Stomach (tissue), 9 donors: ENCODE data around the gene MAB21L2. TPM values are rescaled to one million over a fixed set of nuclear protein-coding genes. Genes with fewer than 3 reads are reported as not detected.

Source experiments
- DNase-seq, 2 donors: peaks; one replicate each; pipeline versions ENCODE4 v3.0.0 to v3.0.0-alpha.2; 2013 to 2019
- H3K27ac ChIP-seq, 5 donors: fragments of 200-600 bp in 4 of 5; sonication (generic) in 4 of 5; one replicate each; pipeline ENCODE4 v1.5.1; 2013 to 2019; ENCODE audit warnings: mild to moderate bottlenecking in 1 of 5, moderate library complexity in 1 of 5
- H3K27me3 ChIP-seq, 3 donors: fragments of 200-600 bp; sonication (generic); one replicate each; pipeline ENCODE4 v1.5.1; 2017 to 2019; ENCODE audit warnings: mixed run types in 1 of 3
- H3K36me3 ChIP-seq, 4 donors: fragments of 200-600 bp; sonication (generic); 1 replicate in 3 of 4; 2 replicates in 1 of 4; pipeline ENCODE4 v1.5.1; 2016 to 2019
- H3K4me1 ChIP-seq, 4 donors: fragments of 200-600 bp; sonication (generic); one replicate each; pipeline ENCODE4 v1.5.1; 2016 to 2019
- H3K4me3 ChIP-seq, 4 donors: fragments of 200-600 bp; sonication (generic) in 3 of 4; one replicate each; pipeline ENCODE4 v1.5.1; 2016 to 2019; ENCODE audit warnings: mild to moderate bottlenecking in 1 of 4
- H3K9me3 ChIP-seq, 4 donors: fragments of 200-600 bp; sonication (generic); one replicate each; pipeline ENCODE4 v1.5.1; 2016 to 2019
- EP300 ChIP-seq: sonication (generic); formaldehyde crosslinking; IDR thresholded peaks from one replicate; pipeline ENCODE4 v1.6.1; 2017; ENCODE audit warnings: antibody characterized with exemption
- POLR2A ChIP-seq, 4 donors: fragments of 450-650 bp; IDR thresholded peaks; one replicate each; pipeline ENCODE4 v1.6.1; 2016; ENCODE audit warnings: antibody characterized with exemption in 4 of 4, control low read depth in 2 of 4, mild to moderate bottlenecking in 1 of 4, moderate library complexity in 1 of 4
- POLR2AphosphoS5 ChIP-seq, 3 donors: sonication (generic); formaldehyde crosslinking; IDR thresholded peaks; one replicate each; pipeline ENCODE4 v1.6.1; 2016; ENCODE audit warnings: antibody characterized with exemption in 3 of 3
- WGBS, 5 donors: extraction: QIAGEN DNeasy Blood & Tissue Kit in 3 of 5; methylation state at CpG; one replicate each; pipeline versions ENCODE4 v1.1.5 to v1.1.7; 2013 to 2018; 5-methylcytosine and 5-hydroxymethylcytosine counted together
- intact Hi-C: fragments of 100-400 bp; cut with DNase I; formaldehyde crosslinking; loops from one replicate; pipeline ENCODE4 v1.15.1; 2023; ENCODE audit warnings: low total_unique reads
- polyA plus RNA-seq, 3 donors: library from polyadenylated mRNA; stranded (reverse); fragments of 200-250 nt; gene quantifications; one replicate each; pipeline ENCODE4 v1.2.3, GENCODE V29; 2013
- total RNA-seq, 5 donors: library from RNA; depleted of rRNA; stranded (reverse); fragments of >200 nt; gene quantifications; one replicate each; pipeline versions ENCODE4 v1.1.0 to v1.2.3, GENCODE V29; 2014 to 2016
- TF ChIP-seq, protein P1 (sequence below), 7 experiments: fragments of 450-650 bp in 4 of 7; fragments of 200-600 bp in 3 of 7; sonication (generic) in 3 of 7; IDR thresholded peaks; one replicate each; pipeline ENCODE4 v1.5.1; 2016 to 2019; ENCODE audit warnings: antibody characterized with exemption in 7 of 7, control low read depth in 2 of 7, mild to moderate bottlenecking in 1 of 7
- donor health status: healthy with polysubstance abuse.
- donor health status: Bipolar disorder and iron deficiency.
- donor health status: healthy.

Gene MAB21L2
- total and polyA plus RNA-seq, 8 donors = 0.08 to 95.9 (median 1.1) TPM; not detected in 4

GRCh38 chr4:150572704-150573504, 9.0 kb upstream of the MAB21L2 start:
- no peaks in the 10 kb centered on the region for H3K36me3 ChIP-seq
- H3K4me1 ChIP-seq = peaks cover 0 to 8% (median 3%) of the 10 kb centered on the region in 4 donors
- 76 to 88% (median 84%) methylated on average over 5 of the region's 5 CpGs for WGBS, 5 donors
- no peaks in the 10 kb centered on the region for H3K27me3 ChIP-seq
- no peaks in the 10 kb centered on the region for H3K9me3 ChIP-seq
- intact Hi-C loops = no loop called here
- no peak for DNase-seq
- no peak overlapping the region for H3K4me3 ChIP-seq
- TF ChIP-seq POLR2AphosphoS5 (IDR thresholded peaks at IDR 0.05) (no peak), POLR2A (IDR thresholded peaks at IDR 0.05) (no peak), EP300 (no peak)
- TF ChIP-seq, protein P1, sequence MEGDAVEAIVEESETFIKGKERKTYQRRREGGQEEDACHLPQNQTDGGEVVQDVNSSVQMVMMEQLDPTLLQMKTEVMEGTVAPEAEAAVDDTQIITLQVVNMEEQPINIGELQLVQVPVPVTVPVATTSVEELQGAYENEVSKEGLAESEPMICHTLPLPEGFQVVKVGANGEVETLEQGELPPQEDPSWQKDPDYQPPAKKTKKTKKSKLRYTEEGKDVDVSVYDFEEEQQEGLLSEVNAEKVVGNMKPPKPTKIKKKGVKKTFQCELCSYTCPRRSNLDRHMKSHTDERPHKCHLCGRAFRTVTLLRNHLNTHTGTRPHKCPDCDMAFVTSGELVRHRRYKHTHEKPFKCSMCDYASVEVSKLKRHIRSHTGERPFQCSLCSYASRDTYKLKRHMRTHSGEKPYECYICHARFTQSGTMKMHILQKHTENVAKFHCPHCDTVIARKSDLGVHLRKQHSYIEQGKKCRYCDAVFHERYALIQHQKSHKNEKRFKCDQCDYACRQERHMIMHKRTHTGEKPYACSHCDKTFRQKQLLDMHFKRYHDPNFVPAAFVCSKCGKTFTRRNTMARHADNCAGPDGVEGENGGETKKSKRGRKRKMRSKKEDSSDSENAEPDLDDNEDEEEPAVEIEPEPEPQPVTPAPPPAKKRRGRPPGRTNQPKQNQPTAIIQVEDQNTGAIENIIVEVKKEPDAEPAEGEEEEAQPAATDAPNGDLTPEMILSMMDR (IDR thresholded peaks at IDR 0.05) = no peak
- no peak overlapping the region for H3K27ac ChIP-seq

- H3K9me3 ChIP-seq = no peaks in the 10 kb centered on the region
- no peaks in the 10 kb centered on the region for H3K27me3 ChIP-seq
- no peak overlapping the region for H3K4me3 ChIP-seq
- H3K27ac ChIP-seq = no peak overlapping the region
- H3K36me3 ChIP-seq = no peaks in the 10 kb centered on the region
- peaks cover 0 to 11% (median 4%) of the 10 kb centered on the region in 4 donors for H3K4me1 ChIP-seq
- TF ChIP-seq, protein P1 (IDR thresholded peaks at IDR 0.05) = no peak
- TF ChIP-seq EP300 = no peak
- DNase-seq = no peak
- WGBS, 5 donors = 75 to 90% (median 77%) methylated on average over 1 of the region's 1 CpG
- intact Hi-C loops = no loop called here
These were observed 8.4 kb upstream of the MAB21L2 start for GRCh38 chr4:150573534-150573933.

DNA sequence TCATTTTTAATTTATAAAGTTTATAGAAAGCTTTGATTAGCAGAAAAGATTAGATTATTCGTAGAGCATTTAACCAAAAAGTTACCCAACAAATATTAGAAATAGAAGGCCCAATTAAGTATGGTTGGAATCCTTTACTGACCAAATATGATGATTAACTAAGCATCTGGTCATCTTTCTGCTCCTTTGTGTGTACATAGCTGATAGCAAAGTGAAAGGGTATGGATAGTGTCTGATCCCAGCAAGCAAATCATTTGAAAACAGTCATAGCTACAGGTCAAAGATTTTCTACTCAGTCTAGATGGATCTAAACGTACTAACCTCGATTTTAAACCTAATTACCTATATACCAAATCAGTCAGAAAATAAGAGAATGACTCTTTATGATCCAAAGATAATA, 7.3 kb upstream of the MAB21L2 start:
- WGBS, 5 donors = 85 to 95% (median 93%) methylated on average over 3 of the region's 3 CpGs
- no peak overlapping the region for H3K4me3 ChIP-seq

DNA sequence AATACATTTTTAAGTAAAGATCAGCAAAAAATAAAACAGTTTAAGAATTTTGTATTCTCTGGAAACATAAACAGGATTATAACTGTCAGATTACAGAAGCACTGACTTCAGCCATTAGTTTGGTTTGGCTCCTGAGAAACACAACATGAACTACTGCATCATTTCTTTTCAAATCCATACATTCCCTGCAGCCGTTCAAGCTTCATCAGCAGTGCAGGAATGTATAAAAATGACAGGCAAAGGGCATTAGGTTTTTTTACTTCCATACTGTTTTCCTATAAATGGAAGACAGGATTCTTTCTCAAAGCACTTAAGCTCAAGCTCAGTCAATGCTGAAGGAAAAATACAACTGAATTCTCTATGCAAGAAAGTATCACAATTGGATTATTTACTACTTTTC, 4.2 kb upstream of the MAB21L2 start:
- WGBS, 5 donors = 71 to 87% (median 79%) methylated on average over 1 of the region's 1 CpG
- peaks cover 0 to 5% (median 0%) of the 10 kb centered on the region in 4 donors for H3K9me3 ChIP-seq
- H3K4me3 ChIP-seq = no peak overlapping the region
- peaks cover 1 to 5% (median 3%) of the 10 kb centered on the region in 4 donors for H3K36me3 ChIP-seq
- DNase-seq = no peak
- no peaks in the 10 kb centered on the region for H3K27me3 ChIP-seq
- TF ChIP-seq EP300 (no peak), POLR2AphosphoS5 (IDR thresholded peaks at IDR 0.05) (no peak), POLR2A (IDR thresholded peaks at IDR 0.05) (no peak)
- TF ChIP-seq, protein P1 (IDR thresholded peaks at IDR 0.05) = no peak
- intact Hi-C loops = no loop called here
- peaks cover 0 to 18% (median 6%) of the 10 kb centered on the region in 4 donors for H3K4me1 ChIP-seq
- H3K27ac ChIP-seq = no peak overlapping the region

More for the DNA sequence above, 7.3 kb upstream of the MAB21L2 start:
- intact Hi-C loops = no loop called here
- no peak overlapping the region for H3K27ac ChIP-seq
- H3K27me3 ChIP-seq = no peaks in the 10 kb centered on the region
- DNase-seq = no peak
- TF ChIP-seq, protein P1 (IDR thresholded peaks at IDR 0.05) = no peak
- TF ChIP-seq POLR2AphosphoS5 (IDR thresholded peaks at IDR 0.05) = no peak
- peaks cover 0 to under 1% (median 0%) of the 10 kb centered on the region in 4 donors for H3K36me3 ChIP-seq
- peaks cover 0 to 21% (median 6%) of the 10 kb centered on the region in 4 donors for H3K4me1 ChIP-seq
- H3K9me3 ChIP-seq = peaks cover 0 to 2% (median 0%) of the 10 kb centered on the region in 4 donors
